Endothelial cell of umbilical vein (primary cell): ENCODE results near the gene NTMT2. TPM values are rescaled to one million over a fixed set of nuclear protein-coding genes. Genes with fewer than 3 reads are reported as not detected.

ENCODE experiments used
- BruUV-seq: library from RNA; stranded (reverse); fragments of 400-500 nt; replicated peaks from 2 replicates; lab custom pipeline; 2021; lab: Mats Ljungman, UMichigan
- CTCF ChIA-PET: fragments of 300-600, 350-600 bp; sonication (Branson Sonifier 250); formaldehyde crosslinking; loops from one replicate; lab custom pipeline; 2021; ENCODE audit warnings: antibody characterized with exemption, inconsistent platforms; lab: Charles Lee
- POLR2A ChIA-PET: fragments of 300-600, 350-600 bp; sonication (Branson Sonifier 250); formaldehyde crosslinking; loops from one replicate; lab custom pipeline; 2021; ENCODE audit warnings: antibody characterized with exemption, inconsistent platforms; lab: Charles Lee
- DNase-seq: peaks from one replicate; pipeline ENCODE4 v3.0.0-alpha.2; 2011; ENCODE audit warnings: low read depth, low spot score
- FAIRE-seq: peaks from 2 replicates; lab custom pipeline; 2011; peaks lifted over from hg19 to GRCh38; lab: Jason Lieb, UNC
- H2AFZ ChIP-seq: 2 replicates; pipeline ENCODE4 v1.6.0; 2012; ENCODE audit warnings: low read depth, low read length, control low read depth, inconsistent platforms
- H3K27ac ChIP-seq: 2 replicates; pipeline ENCODE4 v1.5.1; 2011; ENCODE audit warnings: low read depth, mild to moderate bottlenecking, control low read depth, low read length, moderate library complexity; ENCODE audit not compliant: insufficient read depth
- H3K27me3 ChIP-seq, 2 experiments: 2 replicates each; pipeline versions ENCODE4 v1.6.0 to v1.6.1; 2011; ENCODE audit warnings: low read length in 2 of 2, mixed read lengths in 1 of 2; ENCODE audit not compliant: control insufficient read depth in 2 of 2, insufficient read depth in 2 of 2
- H3K36me3 ChIP-seq, 2 experiments: 2 replicates in 1 of 2; 3 replicates in 1 of 2; pipeline ENCODE4 v1.5.1; 2011; ENCODE audit warnings: low read length in 2 of 2, mild to moderate bottlenecking in 1 of 2, moderate library complexity in 1 of 2; ENCODE audit not compliant: control insufficient read depth in 2 of 2, insufficient read depth in 2 of 2; ENCODE audit errors: extremely low read depth in 1 of 2
- H3K4me1 ChIP-seq: 3 replicates; pipeline ENCODE4 v1.5.1; 2011; ENCODE audit warnings: mild to moderate bottlenecking, low read length; ENCODE audit not compliant: control insufficient read depth, insufficient read depth; ENCODE audit errors: extremely low read depth
- H3K4me2 ChIP-seq: 2 replicates; pipeline ENCODE4 v1.6.1; 2011; ENCODE audit warnings: low read length, control low read depth, mixed read lengths; ENCODE audit not compliant: insufficient read depth
- H3K4me3 ChIP-seq, 3 experiments: fragments of 200-600 bp in 1 of 3; sonication (generic), shearing (Covaris generic) in 1 of 3; replicated peaks in 1 of 3; 2 replicates each; pipeline ENCODE4 v1.5.1; 2011 to 2016; ENCODE audit warnings: control low read depth in 3 of 3, low read length in 3 of 3, mild to moderate bottlenecking in 2 of 3, inconsistent platforms in 1 of 3, low read depth in 1 of 3, moderate library complexity in 1 of 3; ENCODE audit not compliant: insufficient read depth in 1 of 3
- H3K79me2 ChIP-seq: 2 replicates; pipeline ENCODE4 v1.6.0; 2012; ENCODE audit warnings: low read length, inconsistent platforms; ENCODE audit not compliant: control insufficient read depth, insufficient read depth
- H3K9ac ChIP-seq: replicated peaks from 2 replicates; pipeline ENCODE3; 2011; ENCODE audit warnings: low read length, control low read depth; ENCODE audit not compliant: insufficient read depth; ENCODE audit errors: extremely low read depth
- H3K9me1 ChIP-seq: replicated peaks from 3 replicates; pipeline ENCODE4 v1.6.0; 2011; ENCODE audit warnings: mild to moderate bottlenecking, low read length; ENCODE audit not compliant: control insufficient read depth, insufficient read depth; ENCODE audit errors: extremely low read depth
- H3K9me3 ChIP-seq: replicated peaks from 2 replicates; pipeline ENCODE4 v1.5.1; 2012; ENCODE audit warnings: low read length, inconsistent platforms; ENCODE audit not compliant: control insufficient read depth, insufficient read depth
- H4K20me1 ChIP-seq: replicated peaks from 2 replicates; pipeline ENCODE3; 2011; ENCODE audit warnings: mild to moderate bottlenecking, low read length; ENCODE audit not compliant: control insufficient read depth, insufficient read depth; ENCODE audit errors: extremely low read depth
- CTCF ChIP-seq, 2 donors: IDR thresholded peaks; 1 replicate in 1 of 2; 2 replicates in 1 of 2; pipeline ENCODE4 v1.5.1; 2011; ENCODE audit warnings: low read length in 2 of 2, mild to moderate bottlenecking in 2 of 2, moderate library complexity in 2 of 2, control low read depth in 1 of 2, inconsistent platforms in 1 of 2, low read depth in 1 of 2; ENCODE audit not compliant: insufficient read depth in 1 of 2; ENCODE audit errors: extremely low read depth in 1 of 2
- EZH2 ChIP-seq: IDR thresholded peaks from 2 replicates; pipeline ENCODE4 v1.6.1; 2012; ENCODE audit warnings: borderline replicate concordance, low read depth, mild to moderate bottlenecking, moderate library complexity, low read length, inconsistent platforms; ENCODE audit not compliant: severe bottlenecking
- FOS ChIP-seq: IDR thresholded peaks from 2 replicates; pipeline ENCODE4 v1.6.1; 2011; ENCODE audit warnings: mild to moderate bottlenecking, low read length, moderate library complexity, borderline replicate concordance; ENCODE audit not compliant: insufficient read depth
- GATA2 ChIP-seq: IDR thresholded peaks from 2 replicates; pipeline ENCODE4 v1.7.0; 2011; ENCODE audit warnings: low read depth, mild to moderate bottlenecking, moderate library complexity, mixed read lengths, low read length; ENCODE audit not compliant: insufficient read length, insufficient read depth
- JUN ChIP-seq: IDR thresholded peaks from 2 replicates; pipeline ENCODE4 v1.6.1; 2011; ENCODE audit warnings: borderline replicate concordance, low read depth; ENCODE audit not compliant: insufficient read length, insufficient read depth
- MAX ChIP-seq: IDR thresholded peaks from 2 replicates; pipeline ENCODE4 v1.6.1; 2011; ENCODE audit not compliant: insufficient read depth, insufficient read length
- MYC ChIP-seq: IDR thresholded peaks from one replicate; pipeline ENCODE4 v1.6.1; 2011; ENCODE audit warnings: mild to moderate bottlenecking, low read depth, low read length
- POLR2A ChIP-seq: IDR thresholded peaks from 2 replicates; pipeline ENCODE4 v1.6.1; 2012; ENCODE audit warnings: low read depth, mild to moderate bottlenecking, control low read depth, low read length
- POLR2AphosphoS5 ChIP-seq: IDR thresholded peaks from 2 replicates; pipeline ENCODE4 v1.6.1; 2012; ENCODE audit warnings: low read depth, mild to moderate bottlenecking, control low read depth, low read length, moderate library complexity; ENCODE audit not compliant: insufficient read depth
- dilution Hi-C: fragments of 300-500 bp; cut with MboI; formaldehyde crosslinking; loops from one replicate; pipeline ENCODE4 v1.15.0; 2019; ENCODE audit warnings: low sequenced_read_pairs; ENCODE audit not compliant: extremely low pct_ligation_motif_present
- intact Hi-C: fragments of 100-400 bp; cut with micrococcal nuclease; formaldehyde crosslinking; loops from one replicate; pipeline ENCODE4 v1.10.0; 2022
- polyA plus RNA-seq, 4 experiments: library from polyadenylated mRNA; depleted of rRNA in 3 of 4; stranded (reverse) in 3 of 4; unstranded in 1 of 4; fragments of >200 nt; gene quantifications; 2 replicates each; pipeline versions ENCODE4 v1.2.1 to v1.2.3, GENCODE V29; 2011 to 2012; ENCODE audit warnings: missing spikeins in 1 of 4
- total RNA-seq: library from RNA; stranded (reverse); gene quantifications from 2 replicates; pipeline ENCODE4 v1.2.3, GENCODE V29; 2021

The NTMT2 gene
- total and polyA plus RNA-seq, 2 donors (not counting 3 experiments of a cell fraction or from before 2014, with no cell fraction given): not detected

DNA sequence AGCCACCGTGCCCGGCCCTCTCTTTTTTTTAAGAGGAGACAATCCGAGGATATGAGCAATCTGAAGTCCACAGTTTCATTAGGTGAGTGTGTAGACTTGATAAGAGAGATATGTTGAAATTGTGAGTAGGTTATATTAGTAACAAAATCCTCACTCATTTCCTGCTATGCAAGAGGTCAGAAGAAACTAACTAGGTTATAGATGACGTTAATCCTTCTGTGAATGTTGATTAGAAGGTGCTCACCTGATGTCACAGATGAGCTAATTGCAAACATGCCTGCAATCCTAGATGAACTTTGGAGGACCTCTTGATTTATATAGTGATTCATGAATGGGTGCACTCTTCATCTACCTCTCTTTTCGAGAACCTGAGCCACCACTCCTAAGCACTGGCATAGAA, 29.3 kb downstream of the NTMT2 start:
- H3K27me3 ChIP-seq: no peaks in the 10 kb centered on the region
- dilution Hi-C loops (no loop called here), intact Hi-C loops (no loop called here)
- no peaks in the 10 kb centered on the region for H3K79me2 ChIP-seq
- no peaks in the 10 kb centered on the region for H3K9me1 ChIP-seq
- ChIA-PET CTCF (no interaction called here), POLR2A (no interaction called here)
- no peaks in the 10 kb centered on the region for H3K4me1 ChIP-seq
- H3K27ac ChIP-seq: no peak overlapping the region
- H3K9ac ChIP-seq: no peak overlapping the region
- H3K36me3 ChIP-seq: no peaks in the 10 kb centered on the region
- H2AFZ ChIP-seq: no peak overlapping the region
- H3K9me3 ChIP-seq: no peaks in the 10 kb centered on the region
- BruUV-seq: no TSS peak
- no peak overlapping the region for H3K4me2 ChIP-seq
- no peak for TF ChIP-seq MAX
- no peak for TF ChIP-seq POLR2AphosphoS5
- no peak for TF ChIP-seq MYC
- no peak for TF ChIP-seq FOS
- no peak for TF ChIP-seq POLR2A
- no peak for TF ChIP-seq JUN
- no peak for TF ChIP-seq EZH2
- no peak for TF ChIP-seq CTCF (IDR thresholded peaks at IDR 0.05; ENCODE audit: extremely low read depth in 1 of 2, insufficient read depth in 1 of 2, low read depth in 1 of 2, low read length in 2 of 2)
- TF ChIP-seq GATA2: no peak
- DNase-seq (no peak), FAIRE-seq (no peak)
- H4K20me1 ChIP-seq: no peaks in the 10 kb centered on the region
- no peak overlapping the region for H3K4me3 ChIP-seq
